GM19467 (cell line): ENCODE results near the gene CCDC167.

Source experiments
- ATAC-seq: cut with Tn5 transposase; IDR thresholded peaks from one replicate; pipeline ENCODE4 v1.9.1; 2021; ENCODE audit warnings: mild to moderate bottlenecking, moderate library complexity; ENCODE audit not compliant: unreplicated experiment

CCDC167 gene

DNA sequence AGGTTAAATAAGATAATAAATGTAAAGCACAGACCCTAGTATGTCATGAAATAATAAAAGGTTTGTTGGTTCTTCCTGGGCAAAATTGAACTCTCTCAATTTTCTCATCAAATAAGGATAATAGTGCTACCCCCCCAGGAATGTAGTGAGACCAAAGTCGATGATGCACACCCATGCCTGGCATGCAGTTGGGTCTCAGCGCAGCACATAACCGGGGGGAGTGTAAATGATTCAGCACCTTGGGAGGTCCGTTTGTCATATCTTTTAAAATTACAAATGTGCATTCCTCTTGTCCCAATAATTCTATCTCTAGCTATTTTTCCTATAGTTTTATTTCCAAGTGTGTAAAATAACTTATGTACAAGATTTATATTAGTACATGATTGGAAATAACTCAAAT is 31.3 kb upstream of the CCDC167 start:
- ATAC-seq, result no peak

- ATAC-seq, result no peak
These were observed 30.6 kb upstream of the CCDC167 start for GRCh38 chr6:37530297-37530696.

DNA sequence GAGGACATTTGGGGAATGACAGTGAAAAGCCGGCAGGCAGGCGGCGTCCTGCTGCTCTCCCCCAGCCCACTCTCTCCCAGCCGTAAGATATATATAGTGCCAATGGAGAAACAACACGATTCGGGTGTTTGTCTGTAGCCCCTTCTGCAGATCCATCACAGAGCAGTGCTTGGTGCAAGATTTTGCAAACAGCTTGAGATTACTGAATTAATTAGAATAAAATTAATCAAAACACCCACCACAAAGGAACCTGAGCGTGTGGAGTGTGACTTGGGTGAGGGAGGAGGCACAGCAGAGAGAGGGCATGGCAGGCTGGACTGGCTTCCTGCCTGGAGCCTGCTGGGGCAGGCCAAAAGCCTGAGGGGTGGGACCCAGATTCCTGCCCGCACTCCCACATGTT is 28.8 kb upstream of the CCDC167 start:
- no peak for ATAC-seq

- no peak for ATAC-seq
These were observed 26.0 kb upstream of the CCDC167 start for GRCh38 chr6:37525460-37526357.

- no peak for ATAC-seq
These were observed 25.3 kb upstream of the CCDC167 start for GRCh38 chr6:37524970-37525318.

- ATAC-seq, result no peak
These were observed 24.6 kb upstream of the CCDC167 start for GRCh38 chr6:37524025-37524969.

DNA sequence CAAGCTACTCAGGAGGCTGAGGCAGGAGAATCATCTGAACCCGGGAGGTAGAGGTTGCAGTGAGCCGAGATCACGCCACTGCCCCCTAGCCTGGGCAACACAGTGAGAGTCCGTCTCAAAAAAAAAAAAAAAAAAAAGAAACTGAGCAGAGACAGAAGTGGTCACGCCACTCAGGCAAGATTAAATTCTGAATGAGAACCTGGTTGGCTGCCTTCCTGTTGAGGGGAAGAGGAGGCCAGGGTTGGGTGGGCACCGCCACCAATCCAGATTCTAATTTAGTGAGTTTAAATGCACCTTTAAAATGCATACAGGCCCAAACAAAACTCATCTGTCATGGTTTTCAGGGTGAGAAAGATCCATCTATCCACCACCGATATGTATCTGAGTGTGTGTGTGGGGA is 23.7 kb upstream of the CCDC167 start:
- ATAC-seq, result no peak

DNA sequence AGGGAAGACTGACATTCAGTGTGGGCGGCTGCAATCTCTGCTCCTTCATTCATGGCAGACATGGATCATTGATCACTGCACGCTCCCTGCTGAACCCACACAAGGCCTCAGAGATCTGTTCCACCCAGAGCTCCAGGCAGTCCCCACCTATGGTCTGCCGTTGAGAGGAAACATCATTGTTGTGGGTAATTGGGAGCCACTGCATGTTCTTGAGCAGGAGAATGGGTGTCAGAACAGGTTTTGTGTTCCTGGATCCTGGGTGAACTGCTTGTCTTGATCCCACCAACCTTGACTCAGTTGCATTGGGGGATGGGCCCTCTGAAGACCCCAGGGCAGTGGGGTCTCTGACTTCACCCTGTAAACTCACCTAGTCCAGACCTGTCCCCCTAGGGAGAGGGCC is 23.1 kb upstream of the CCDC167 start:
- no peak for ATAC-seq

DNA sequence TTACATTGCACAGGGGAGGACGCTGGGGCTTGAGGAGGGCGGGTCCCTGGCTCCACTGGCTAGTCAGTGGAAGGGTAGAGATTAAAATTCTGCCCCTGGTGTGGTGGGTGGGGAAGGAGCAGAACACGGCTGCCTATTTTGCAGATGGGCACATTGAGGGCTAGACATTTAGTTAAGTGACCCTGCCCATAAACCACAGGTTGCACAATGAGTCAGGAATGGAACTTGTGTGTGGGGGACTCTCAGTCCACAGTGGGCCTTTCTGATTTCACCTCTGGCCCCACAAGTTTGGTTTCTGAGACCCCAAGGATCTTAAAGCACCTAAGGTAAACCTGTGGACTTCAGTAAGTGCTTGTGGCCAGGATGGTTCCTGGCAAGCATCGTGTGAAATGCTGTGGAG is 22.0 kb upstream of the CCDC167 start:
- ATAC-seq, result no peak

DNA sequence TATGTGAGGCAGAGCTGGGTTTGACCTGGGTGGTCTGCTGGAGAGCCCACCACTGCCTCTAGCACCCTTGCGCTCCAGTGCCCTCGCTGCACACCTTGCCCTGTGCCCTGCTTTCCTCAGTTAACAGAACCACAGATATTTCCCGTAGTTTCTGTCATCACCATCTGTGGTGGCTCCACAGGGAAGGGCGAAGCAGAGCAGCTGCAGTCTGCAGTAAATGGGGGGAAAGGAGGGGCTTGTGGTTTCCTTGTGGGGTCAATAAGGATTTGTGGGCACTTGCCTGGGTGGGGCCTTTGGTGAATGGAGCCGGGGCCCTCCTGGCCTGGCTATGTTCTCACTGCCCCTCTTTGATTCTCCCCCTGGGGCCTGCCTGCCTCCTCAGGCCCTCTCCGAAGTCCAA is 21.2 kb upstream of the CCDC167 start:
- no peak for ATAC-seq

DNA sequence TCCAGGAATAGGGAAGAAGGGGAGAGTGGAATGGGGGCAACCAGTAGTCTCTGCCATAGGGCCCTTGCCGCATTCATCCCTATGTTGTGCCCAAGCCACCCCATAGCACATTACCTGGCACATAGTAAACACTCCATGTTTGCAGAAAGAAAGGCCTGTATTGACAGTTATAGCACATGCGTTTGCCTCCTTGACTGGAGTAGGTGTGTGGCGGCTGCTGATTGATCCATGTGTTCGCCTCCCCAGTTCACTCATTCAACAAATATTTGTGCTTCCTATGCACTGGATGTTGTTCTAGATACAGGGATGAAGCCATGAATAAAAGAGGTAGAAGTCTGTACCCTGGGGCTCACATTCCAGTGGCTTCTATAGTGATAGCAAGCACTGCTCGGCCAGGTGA is 19.8 kb upstream of the CCDC167 start:
- ATAC-seq, result no peak

DNA sequence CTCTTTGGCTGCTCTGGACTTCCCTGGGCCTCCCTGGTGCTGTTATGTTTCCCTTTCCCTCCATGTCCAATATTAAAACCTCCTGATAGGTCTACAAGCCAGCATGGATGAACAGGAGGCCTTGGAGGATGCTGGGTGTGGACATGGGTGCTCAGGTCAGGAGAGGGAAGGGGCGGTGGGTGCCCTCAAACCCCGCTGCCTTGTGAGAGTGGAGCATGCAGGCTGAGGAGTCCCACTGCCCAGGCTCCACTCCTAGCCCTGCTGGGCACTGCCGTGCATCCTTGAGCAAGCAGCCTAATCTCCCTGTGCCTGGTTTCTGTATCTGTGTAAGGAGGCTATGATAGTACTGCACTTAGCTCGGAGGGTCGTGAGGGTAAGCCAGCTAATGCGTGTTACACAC is 18.4 kb upstream of the CCDC167 start:
- no peak for ATAC-seq

DNA sequence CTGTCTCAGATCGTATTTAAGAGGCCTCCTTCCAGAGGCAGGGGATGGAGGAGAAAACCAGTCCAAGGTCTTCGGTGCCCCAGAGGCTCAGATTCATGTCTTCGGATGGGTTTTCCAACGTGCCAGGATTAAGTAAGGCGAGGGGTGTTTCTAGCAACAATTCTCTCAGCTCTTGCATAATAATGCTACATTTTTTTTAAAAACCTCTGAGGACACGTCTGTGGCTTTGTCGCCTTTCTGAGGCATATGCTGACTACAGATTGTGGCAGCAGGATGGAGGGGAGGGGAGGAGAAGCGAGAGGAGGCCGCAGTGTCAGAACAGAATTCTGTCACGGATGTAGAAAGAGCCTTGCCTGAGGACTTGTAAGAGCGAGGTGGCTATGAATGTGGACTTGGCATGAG is 17.7 kb upstream of the CCDC167 start:
- ATAC-seq, result no peak

DNA sequence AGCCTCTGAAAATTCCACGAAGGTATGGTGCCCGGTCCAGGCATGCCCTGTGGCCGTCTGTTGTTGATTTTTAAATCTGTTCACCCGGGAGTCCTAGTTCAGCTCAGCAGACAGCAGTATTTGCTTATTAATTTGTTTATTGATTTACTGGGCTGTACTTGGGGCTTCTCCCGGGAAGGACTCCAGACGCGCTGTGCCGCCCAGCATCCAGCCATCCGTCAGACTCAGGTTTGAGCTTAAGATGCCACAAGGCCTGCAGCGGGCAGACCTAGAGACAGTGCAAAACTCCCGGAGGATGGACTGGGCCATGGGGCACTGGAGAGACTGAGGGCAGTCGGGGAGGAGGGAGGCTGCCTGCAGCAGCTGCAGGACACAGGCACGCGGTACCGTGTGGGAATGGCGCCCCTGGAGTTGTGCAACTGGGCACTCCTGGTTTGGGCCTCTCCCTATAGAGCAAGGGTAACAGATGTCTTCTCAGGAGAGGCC is 17.3 kb upstream of the CCDC167 start:
- no peak for ATAC-seq

DNA sequence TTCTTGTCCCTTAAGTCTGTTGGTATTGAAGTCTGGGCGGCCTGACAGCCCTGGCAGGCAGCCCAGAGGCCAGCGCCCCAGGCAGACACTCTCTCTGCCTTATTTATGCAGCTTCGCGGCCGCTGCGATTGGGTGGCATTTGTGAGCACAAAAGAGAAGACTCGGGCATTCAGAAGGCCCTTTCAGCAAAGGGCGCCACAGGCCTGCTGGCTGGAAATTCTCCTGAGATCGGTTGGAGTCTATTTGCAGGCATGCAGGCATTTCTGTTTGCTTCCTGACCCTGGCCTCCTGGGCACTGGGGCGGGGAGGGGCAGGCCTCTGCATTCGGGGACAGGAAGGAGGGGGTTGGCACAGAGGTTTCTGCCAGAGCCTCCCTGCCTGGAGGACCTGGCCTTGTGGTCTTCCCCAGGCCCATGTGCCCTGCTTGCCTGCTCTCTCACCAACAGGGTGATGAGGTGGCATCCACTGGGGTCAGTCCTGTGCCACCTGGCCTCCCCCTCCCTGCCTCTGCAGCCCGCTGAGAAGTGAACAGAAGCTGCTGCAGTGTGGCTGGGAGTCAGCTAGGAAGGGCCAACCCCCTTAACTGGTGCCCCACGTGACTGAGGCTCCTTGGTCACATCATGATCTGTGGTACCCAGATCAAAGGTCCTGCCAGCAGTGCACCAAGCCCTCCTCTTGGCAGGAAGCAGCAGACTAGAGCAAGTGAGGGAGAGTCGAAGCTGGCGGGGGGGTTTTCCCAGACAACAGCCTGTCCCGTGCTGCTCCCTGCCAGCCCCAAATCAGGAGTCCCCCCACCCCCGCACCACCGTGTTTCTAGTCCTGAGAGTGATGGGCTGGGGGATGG is 16.6 kb upstream of the CCDC167 start:
- no peak for ATAC-seq

GRCh38 chr6:37515712-37516075 is 16.0 kb upstream of the CCDC167 start:
- no peak for ATAC-seq

DNA sequence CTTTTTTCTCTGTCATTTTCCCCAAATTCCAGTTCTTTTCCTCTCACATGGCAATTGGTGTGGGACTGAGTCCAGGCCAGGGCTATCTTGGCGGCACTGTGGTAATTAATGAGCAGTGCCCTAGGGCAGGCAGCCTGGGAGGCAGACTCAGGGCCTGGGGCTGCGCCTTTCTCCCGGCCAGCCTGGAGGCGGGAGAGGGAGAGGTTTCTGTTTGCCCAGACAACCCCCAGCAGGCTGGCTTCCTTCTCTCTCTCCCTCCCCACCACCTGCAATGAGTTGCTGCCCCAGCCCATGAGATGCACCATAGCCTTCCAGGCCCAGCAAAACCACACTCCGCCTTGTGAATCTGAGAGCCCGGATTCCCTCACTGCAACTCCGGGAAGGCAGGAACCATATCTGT is 15.1 kb upstream of the CCDC167 start:
- ATAC-seq, result no peak

GRCh38 chr6:37514321-37514771 is 14.7 kb upstream of the CCDC167 start:
- ATAC-seq, result no peak

GRCh38 chr6:37513576-37513975 is 13.9 kb upstream of the CCDC167 start:
- no peak for ATAC-seq

DNA sequence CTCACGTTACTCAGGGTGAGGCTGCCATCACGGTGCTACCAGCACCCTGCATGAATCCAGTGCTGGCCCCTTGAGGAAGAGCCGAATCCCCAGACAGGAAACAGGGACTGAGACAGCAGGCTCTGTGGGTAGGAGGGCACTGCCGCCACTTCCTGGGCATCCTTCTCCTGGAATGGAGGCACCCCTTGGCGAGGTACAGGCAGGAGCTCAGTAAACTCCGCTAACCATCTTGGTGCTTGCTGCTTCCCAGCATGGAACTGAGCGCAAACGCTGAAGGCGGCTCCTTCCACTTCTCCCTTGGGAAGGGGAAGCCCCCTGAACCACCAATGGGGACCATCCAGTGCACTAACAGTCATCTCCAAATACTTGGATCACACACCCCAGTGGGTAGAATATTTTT is 13.5 kb upstream of the CCDC167 start:
- ATAC-seq, result no peak
